ENCODE data around the gene PPP1R17. TPM values are rescaled to one million over a fixed set of nuclear protein-coding genes. Genes with fewer than 3 reads are reported as not detected.

PPP1R17 gene
- not detected in 2 replicates for total RNA-seq

GRCh38 chr7:31687024-31687748 is at the start of gene PPP1R17:
PPP1R17 (plus strand) TSS chr7:31687215; CDS start chr7:31692442, 5,227 bp downstream.

Other genes with a start within 250 kb of the PPP1R17 start
- not detected in 2 replicates for gene ITPRID1, start 173.1 kb upstream of the PPP1R17 start, total RNA-seq

Data from cardiac ventricle fibroblast (primary cell).